Stimulated activated naive CD8-positive, alpha-beta T cell treated with anti-CD3 and anti-CD28 coated beads, Interleukin-15, Interleukin-2, amounts not matched to agents 100 ng/mL and 50 ng/mL, for 24 hours (primary cell): Measurements from ENCODE around the gene STK17B.
A peak's percentile ranks its signal among the peaks of the same experiment; 100 is the strongest.

ENCODE experiments used
- H3K27ac Mint-ChIP-seq: one replicate; pipeline ENCODE4 v1.8.0; 2021; ENCODE audit warnings: mild to moderate bottlenecking, mixed read lengths
- H3K27me3 Mint-ChIP-seq: one replicate; pipeline ENCODE4 v1.8.0; 2021; ENCODE audit warnings: mixed read lengths
- H3K36me3 Mint-ChIP-seq: one replicate; pipeline ENCODE4 v1.8.0; 2021; ENCODE audit warnings: low read depth, mixed read lengths
- H3K4me1 Mint-ChIP-seq: one replicate; pipeline ENCODE4 v1.8.0; 2021; ENCODE audit warnings: low read depth, mixed read lengths
- H3K4me3 Mint-ChIP-seq: one replicate; pipeline ENCODE4 v1.8.0; 2021; ENCODE audit warnings: mild to moderate bottlenecking, mixed read lengths
- H3K9me3 Mint-ChIP-seq: one replicate; pipeline ENCODE4 v1.8.0; 2021; ENCODE audit warnings: mixed read lengths

STK17B gene

GRCh38 chr2:196171248-196171871 is at the start of gene STK17B:
Gene STK17B (minus strand): TSS chr2:196171578. CDS start chr2:196163383, 8,195 bp downstream.
- Mint-ChIP-seq H3K4me1 (peaks cover 50% of the 10 kb centered on the region), H3K9me3 (no peaks in the 10 kb centered on the region), H3K27ac (peak within 1 kb of the TSS; percentile 92), H3K4me3 (peak within 1 kb of the TSS; percentile 94), H3K27me3 (no peaks in the 10 kb centered on the region), H3K36me3 (peaks cover 43% of the 10 kb centered on the region)

- Mint-ChIP-seq H3K9me3 (peaks cover 4% of the 10 kb centered on the region), H3K27me3 (no peaks in the 10 kb centered on the region), H3K27ac (peak overlapping the region; percentile 79), H3K4me3 (peak overlapping the region; percentile 9), H3K36me3 (peaks cover 22% of the 10 kb centered on the region), H3K4me1 (peaks cover 85% of the 10 kb centered on the region)
Observed at GRCh38 chr2:196220671-196221070, 49.3 kb upstream of the STK17B start.

GRCh38 chr2:196219671-196220070 is 48.3 kb upstream of the STK17B start:
- Mint-ChIP-seq H3K4me1 (peaks cover 82% of the 10 kb centered on the region), H3K36me3 (peaks cover 22% of the 10 kb centered on the region), H3K4me3 (no peak overlapping the region), H3K27ac (no peak overlapping the region), H3K9me3 (peaks cover 4% of the 10 kb centered on the region), H3K27me3 (no peaks in the 10 kb centered on the region)

- no peak overlapping the region for H3K4me3 Mint-ChIP-seq
- H3K4me1 Mint-ChIP-seq = peaks cover 82% of the 10 kb centered on the region
- no peak overlapping the region for H3K27ac Mint-ChIP-seq
- peaks cover 4% of the 10 kb centered on the region for H3K9me3 Mint-ChIP-seq
- no peaks in the 10 kb centered on the region for H3K27me3 Mint-ChIP-seq
- peaks cover 10% of the 10 kb centered on the region for H3K36me3 Mint-ChIP-seq
Observed at GRCh38 chr2:196218106-196218505, 46.7 kb upstream of the STK17B start.

- Mint-ChIP-seq H3K9me3 (peaks cover 3% of the 10 kb centered on the region), H3K4me3 (no peak overlapping the region), H3K27ac (no peak overlapping the region), H3K36me3 (peaks cover 17% of the 10 kb centered on the region), H3K4me1 (peaks cover 86% of the 10 kb centered on the region), H3K27me3 (no peaks in the 10 kb centered on the region)
Observed at GRCh38 chr2:196217116-196217515, 45.7 kb upstream of the STK17B start.

- Mint-ChIP-seq H3K4me3 (no peak overlapping the region), H3K36me3 (peaks cover 18% of the 10 kb centered on the region), H3K27ac (no peak overlapping the region), H3K4me1 (peaks cover 90% of the 10 kb centered on the region), H3K9me3 (no peaks in the 10 kb centered on the region), H3K27me3 (no peaks in the 10 kb centered on the region)
Observed at GRCh38 chr2:196215376-196215775, 44.0 kb upstream of the STK17B start.

- Mint-ChIP-seq H3K36me3 (peaks cover 18% of the 10 kb centered on the region), H3K27me3 (no peaks in the 10 kb centered on the region), H3K4me1 (peaks cover 90% of the 10 kb centered on the region), H3K27ac (no peak overlapping the region), H3K4me3 (no peak overlapping the region), H3K9me3 (no peaks in the 10 kb centered on the region)
Observed at GRCh38 chr2:196214156-196214555, 42.8 kb upstream of the STK17B start.

- Mint-ChIP-seq H3K4me1 (peaks cover 92% of the 10 kb centered on the region), H3K27me3 (no peaks in the 10 kb centered on the region), H3K27ac (no peak overlapping the region), H3K9me3 (no peaks in the 10 kb centered on the region), H3K36me3 (peaks cover 18% of the 10 kb centered on the region), H3K4me3 (no peak overlapping the region)
Observed at GRCh38 chr2:196213252-196213980, 42.0 kb upstream of the STK17B start.

GRCh38 chr2:196208915-196209314 is 37.5 kb upstream of the STK17B start:
- H3K4me3 Mint-ChIP-seq = no peak overlapping the region

GRCh38 chr2:196206804-196207203 is 35.4 kb upstream of the STK17B start:
- Mint-ChIP-seq H3K36me3 (peaks cover 3% of the 10 kb centered on the region), H3K27ac (no peak overlapping the region), H3K4me3 (no peak overlapping the region), H3K4me1 (peaks cover 40% of the 10 kb centered on the region), H3K9me3 (no peaks in the 10 kb centered on the region), H3K27me3 (no peaks in the 10 kb centered on the region)

More at GRCh38 chr2:196208915-196209314, 37.5 kb upstream of the STK17B start:
- H3K9me3 Mint-ChIP-seq = no peaks in the 10 kb centered on the region
- no peaks in the 10 kb centered on the region for H3K27me3 Mint-ChIP-seq
- H3K4me1 Mint-ChIP-seq = peaks cover 53% of the 10 kb centered on the region
- H3K27ac Mint-ChIP-seq = peak overlapping the region; percentile 16
- peaks cover 13% of the 10 kb centered on the region for H3K36me3 Mint-ChIP-seq

- Mint-ChIP-seq H3K36me3 (no peaks in the 10 kb centered on the region), H3K27me3 (no peaks in the 10 kb centered on the region), H3K4me1 (peaks cover 40% of the 10 kb centered on the region), H3K27ac (no peak overlapping the region), H3K4me3 (no peak overlapping the region), H3K9me3 (no peaks in the 10 kb centered on the region)
Observed at GRCh38 chr2:196205881-196206435, 34.6 kb upstream of the STK17B start.

GRCh38 chr2:196205011-196205766 is 33.8 kb upstream of the STK17B start:
- Mint-ChIP-seq H3K27me3 (no peaks in the 10 kb centered on the region), H3K4me1 (peaks cover 44% of the 10 kb centered on the region), H3K36me3 (no peaks in the 10 kb centered on the region), H3K4me3 (peak overlapping the region; percentile 18), H3K27ac (no peak overlapping the region), H3K9me3 (no peaks in the 10 kb centered on the region)

- H3K4me1 Mint-ChIP-seq = peaks cover 49% of the 10 kb centered on the region
- no peaks in the 10 kb centered on the region for H3K9me3 Mint-ChIP-seq
- H3K4me3 Mint-ChIP-seq = peak overlapping the region; percentile 57
- H3K36me3 Mint-ChIP-seq = no peaks in the 10 kb centered on the region
- H3K27ac Mint-ChIP-seq = peak overlapping the region; percentile 84
- H3K27me3 Mint-ChIP-seq = no peaks in the 10 kb centered on the region
Observed at GRCh38 chr2:196201229-196202009, 30.0 kb upstream of the STK17B start.

- Mint-ChIP-seq H3K27ac (peak overlapping the region; percentile 84), H3K4me1 (peaks cover 57% of the 10 kb centered on the region)
Observed at GRCh38 chr2:196200557-196200956, 29.2 kb upstream of the STK17B start.

More at GRCh38 chr2:196200557-196200956, 29.2 kb upstream of the STK17B start:
- Mint-ChIP-seq H3K36me3 (no peaks in the 10 kb centered on the region), H3K9me3 (no peaks in the 10 kb centered on the region), H3K4me3 (peak overlapping the region; percentile 57), H3K27me3 (no peaks in the 10 kb centered on the region)
